ENCODE results near the gene FAM210B.

Gene FAM210B

DNA sequence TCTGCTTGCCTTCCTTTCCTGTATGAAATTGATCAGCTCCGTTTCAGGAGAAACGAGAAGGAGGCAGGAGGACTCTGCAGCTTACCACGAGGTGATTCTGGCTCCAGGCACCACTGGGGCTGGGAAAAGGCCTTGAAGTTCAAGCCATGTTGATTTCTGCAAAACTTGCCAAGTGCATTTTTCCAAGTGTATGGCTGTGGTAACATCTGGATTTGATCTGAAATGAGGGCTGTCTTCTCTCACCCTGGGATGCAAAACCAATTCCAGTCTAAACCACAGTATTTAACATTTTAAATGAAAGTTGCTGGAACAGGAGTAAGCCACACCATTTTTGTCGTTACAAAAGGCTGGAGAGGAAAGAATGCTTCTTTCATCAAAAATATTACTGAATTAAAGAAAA, 36.1 kb upstream of the FAM210B start:
- H3K27ac ChIP-seq (replicated peaks): no peak overlapping the region
- H3K27me3 ChIP-seq (ENCODE audit: insufficient read depth, poor library complexity, severe bottlenecking): peaks cover 8% of the 10 kb centered on the region
- TF ChIP-seq, protein P1, sequence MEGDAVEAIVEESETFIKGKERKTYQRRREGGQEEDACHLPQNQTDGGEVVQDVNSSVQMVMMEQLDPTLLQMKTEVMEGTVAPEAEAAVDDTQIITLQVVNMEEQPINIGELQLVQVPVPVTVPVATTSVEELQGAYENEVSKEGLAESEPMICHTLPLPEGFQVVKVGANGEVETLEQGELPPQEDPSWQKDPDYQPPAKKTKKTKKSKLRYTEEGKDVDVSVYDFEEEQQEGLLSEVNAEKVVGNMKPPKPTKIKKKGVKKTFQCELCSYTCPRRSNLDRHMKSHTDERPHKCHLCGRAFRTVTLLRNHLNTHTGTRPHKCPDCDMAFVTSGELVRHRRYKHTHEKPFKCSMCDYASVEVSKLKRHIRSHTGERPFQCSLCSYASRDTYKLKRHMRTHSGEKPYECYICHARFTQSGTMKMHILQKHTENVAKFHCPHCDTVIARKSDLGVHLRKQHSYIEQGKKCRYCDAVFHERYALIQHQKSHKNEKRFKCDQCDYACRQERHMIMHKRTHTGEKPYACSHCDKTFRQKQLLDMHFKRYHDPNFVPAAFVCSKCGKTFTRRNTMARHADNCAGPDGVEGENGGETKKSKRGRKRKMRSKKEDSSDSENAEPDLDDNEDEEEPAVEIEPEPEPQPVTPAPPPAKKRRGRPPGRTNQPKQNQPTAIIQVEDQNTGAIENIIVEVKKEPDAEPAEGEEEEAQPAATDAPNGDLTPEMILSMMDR (IDR thresholded peaks at IDR 0.05; ENCODE audit: insufficient read depth, low read length): no peak
- TF ChIP-seq, protein P2, sequence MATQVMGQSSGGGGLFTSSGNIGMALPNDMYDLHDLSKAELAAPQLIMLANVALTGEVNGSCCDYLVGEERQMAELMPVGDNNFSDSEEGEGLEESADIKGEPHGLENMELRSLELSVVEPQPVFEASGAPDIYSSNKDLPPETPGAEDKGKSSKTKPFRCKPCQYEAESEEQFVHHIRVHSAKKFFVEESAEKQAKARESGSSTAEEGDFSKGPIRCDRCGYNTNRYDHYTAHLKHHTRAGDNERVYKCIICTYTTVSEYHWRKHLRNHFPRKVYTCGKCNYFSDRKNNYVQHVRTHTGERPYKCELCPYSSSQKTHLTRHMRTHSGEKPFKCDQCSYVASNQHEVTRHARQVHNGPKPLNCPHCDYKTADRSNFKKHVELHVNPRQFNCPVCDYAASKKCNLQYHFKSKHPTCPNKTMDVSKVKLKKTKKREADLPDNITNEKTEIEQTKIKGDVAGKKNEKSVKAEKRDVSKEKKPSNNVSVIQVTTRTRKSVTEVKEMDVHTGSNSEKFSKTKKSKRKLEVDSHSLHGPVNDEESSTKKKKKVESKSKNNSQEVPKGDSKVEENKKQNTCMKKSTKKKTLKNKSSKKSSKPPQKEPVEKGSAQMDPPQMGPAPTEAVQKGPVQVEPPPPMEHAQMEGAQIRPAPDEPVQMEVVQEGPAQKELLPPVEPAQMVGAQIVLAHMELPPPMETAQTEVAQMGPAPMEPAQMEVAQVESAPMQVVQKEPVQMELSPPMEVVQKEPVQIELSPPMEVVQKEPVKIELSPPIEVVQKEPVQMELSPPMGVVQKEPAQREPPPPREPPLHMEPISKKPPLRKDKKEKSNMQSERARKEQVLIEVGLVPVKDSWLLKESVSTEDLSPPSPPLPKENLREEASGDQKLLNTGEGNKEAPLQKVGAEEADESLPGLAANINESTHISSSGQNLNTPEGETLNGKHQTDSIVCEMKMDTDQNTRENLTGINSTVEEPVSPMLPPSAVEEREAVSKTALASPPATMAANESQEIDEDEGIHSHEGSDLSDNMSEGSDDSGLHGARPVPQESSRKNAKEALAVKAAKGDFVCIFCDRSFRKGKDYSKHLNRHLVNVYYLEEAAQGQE (IDR thresholded peaks at IDR 0.05; ENCODE audit: insufficient replicate concordance, low read depth): no peak
- TF ChIP-seq POLR2AphosphoS5 (IDR thresholded peaks at IDR 0.05; ENCODE audit: low read depth): no peak
- TF ChIP-seq GABPA (IDR thresholded peaks at IDR 0.05; ENCODE audit: low read depth): no peak
- no peak for TF ChIP-seq SPI1 (IDR thresholded peaks at IDR 0.05; ENCODE audit: borderline replicate concordance, low read depth)
- H3K4me3 ChIP-seq (replicated peaks; ENCODE audit: insufficient read depth, low read length): no peak overlapping the region
- DNase-seq (ENCODE audit: low read depth in 1 of 2, low spot score in 1 of 2): no peak

DNA sequence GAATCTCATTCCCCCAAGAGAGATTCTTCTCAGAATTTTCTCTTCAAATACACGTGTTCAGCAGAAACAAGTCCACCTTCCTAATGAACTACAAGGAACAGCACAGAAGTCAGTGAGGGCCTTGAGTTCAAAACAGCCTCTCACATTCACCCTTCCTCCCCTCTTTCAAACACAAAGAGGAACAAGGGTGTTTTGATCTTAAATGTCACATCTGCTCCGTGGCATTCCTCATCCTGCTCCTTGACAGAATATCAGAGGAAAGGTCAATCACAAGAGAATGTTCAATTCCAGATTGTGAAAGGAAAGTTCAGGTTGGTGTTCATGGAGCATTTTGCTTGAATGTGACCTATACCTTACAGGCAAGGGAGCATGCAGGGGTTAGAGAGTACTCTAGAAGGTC, 35.6 kb upstream of the FAM210B start:
- H3K4me3 ChIP-seq (replicated peaks; ENCODE audit: insufficient read depth, low read length): no peak overlapping the region
- H3K27ac ChIP-seq (replicated peaks): no peak overlapping the region
- TF ChIP-seq, protein P1 (IDR thresholded peaks at IDR 0.05; ENCODE audit: insufficient read depth, low read length): no peak
- TF ChIP-seq GABPA (IDR thresholded peaks at IDR 0.05; ENCODE audit: low read depth) (no peak), POLR2AphosphoS5 (IDR thresholded peaks at IDR 0.05; ENCODE audit: low read depth) (no peak), SPI1 (IDR thresholded peaks at IDR 0.05; ENCODE audit: borderline replicate concordance, low read depth) (no peak)
- TF ChIP-seq, protein P2 (IDR thresholded peaks at IDR 0.05; ENCODE audit: insufficient replicate concordance, low read depth): no peak
- no peak for DNase-seq (ENCODE audit: low read depth in 1 of 2, low spot score in 1 of 2)
- H3K27me3 ChIP-seq (ENCODE audit: insufficient read depth, poor library complexity, severe bottlenecking): peaks cover 8% of the 10 kb centered on the region

DNA sequence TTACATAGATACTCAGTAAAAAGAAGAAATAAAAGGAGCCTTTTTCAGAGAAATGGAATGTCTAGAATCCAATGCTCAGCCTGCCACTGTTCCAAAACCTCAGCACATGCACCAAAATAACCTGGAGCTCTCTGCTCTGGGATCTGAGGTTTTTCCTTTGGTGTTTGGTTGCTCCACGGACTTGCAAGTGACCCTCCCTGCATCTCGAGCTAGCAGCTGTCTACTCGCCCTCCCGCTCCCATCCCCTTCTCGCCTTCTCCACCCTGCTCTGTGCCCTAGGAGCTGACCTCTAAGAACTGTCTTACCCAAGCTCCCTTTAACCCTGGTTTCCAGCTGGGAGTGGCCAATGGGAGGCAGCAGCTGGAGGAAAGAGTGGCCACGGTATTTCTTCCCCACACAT, 35.1 kb upstream of the FAM210B start:
- Histone ChIP-seq H3K27ac (replicated peaks) (no peak overlapping the region), H3K27me3 (ENCODE audit: insufficient read depth, poor library complexity, severe bottlenecking) (peaks cover 8% of the 10 kb centered on the region), H3K4me3 (replicated peaks; ENCODE audit: insufficient read depth, low read length) (no peak overlapping the region)
- TF ChIP-seq, protein P1 (IDR thresholded peaks at IDR 0.05; ENCODE audit: insufficient read depth, low read length): no peak
- no peak for TF ChIP-seq SPI1 (IDR thresholded peaks at IDR 0.05; ENCODE audit: borderline replicate concordance, low read depth)
- no peak for TF ChIP-seq GABPA (IDR thresholded peaks at IDR 0.05; ENCODE audit: low read depth)
- TF ChIP-seq POLR2AphosphoS5 (IDR thresholded peaks at IDR 0.05; ENCODE audit: low read depth): no peak
- TF ChIP-seq, protein P2 (IDR thresholded peaks at IDR 0.05; ENCODE audit: insufficient replicate concordance, low read depth): no peak
- DNase-seq (ENCODE audit: low read depth in 1 of 2, low spot score in 1 of 2): no peak
